Left ventricle myocardium inferior (tissue), 1 donor: ENCODE results near the gene ARAP2. TPM values are rescaled to one million over a fixed set of nuclear protein-coding genes. Genes with fewer than 3 reads are reported as not detected.

Experiments used
- DNase-seq: peaks from one replicate; pipeline ENCODE4 v3.0.0-alpha.2; 2020
- H3K27ac ChIP-seq: fragments of 200-600 bp; replicated peaks from 2 replicates; pipeline ENCODE4 v1.8.0; 2021
- H3K27me3 ChIP-seq: fragments of 200-600 bp; 2 replicates; pipeline ENCODE4 v1.8.0; 2021; ENCODE audit warnings: low read depth
- H3K36me3 ChIP-seq: fragments of 200-600 bp; 2 replicates; pipeline ENCODE4 v1.8.0; 2021
- H3K4me1 ChIP-seq: fragments of 200-600 bp; 2 replicates; pipeline ENCODE4 v1.8.0; 2021
- H3K4me3 ChIP-seq: fragments of 200-600 bp; 2 replicates; pipeline ENCODE4 v1.8.0; 2021; ENCODE audit warnings: mild to moderate bottlenecking, moderate library complexity
- H3K9me3 ChIP-seq: fragments of 200-600 bp; replicated peaks from 2 replicates; pipeline ENCODE4 v1.8.0; 2021
- intact Hi-C: fragments of 100-400 bp; cut with micrococcal nuclease; formaldehyde crosslinking; loops from one replicate; pipeline ENCODE4 v1.11.0; 2022
- total RNA-seq: library from RNA; stranded (reverse); fragmentation: NEBNext Ultra II Directional; extraction: Animal tissue kit (Norgen Biotek cat#: 25700); gene quantifications from one replicate; pipeline ENCODE4 v1.2.1, GENCODE V29; 2021
- TF ChIP-seq, protein P1 (sequence below): fragments of 200-600 bp; IDR thresholded peaks from 2 replicates; pipeline ENCODE4 v1.8.0; 2021; ENCODE audit warnings: antibody characterized with exemption, mild to moderate bottlenecking, borderline replicate concordance
- donor health status: DM: no; HTN: yes; CAD: no; lungs with severe emphysema.

Gene ARAP2
- total RNA-seq, 1 donor from 2014 or later: 2.9 TPM

DNA sequence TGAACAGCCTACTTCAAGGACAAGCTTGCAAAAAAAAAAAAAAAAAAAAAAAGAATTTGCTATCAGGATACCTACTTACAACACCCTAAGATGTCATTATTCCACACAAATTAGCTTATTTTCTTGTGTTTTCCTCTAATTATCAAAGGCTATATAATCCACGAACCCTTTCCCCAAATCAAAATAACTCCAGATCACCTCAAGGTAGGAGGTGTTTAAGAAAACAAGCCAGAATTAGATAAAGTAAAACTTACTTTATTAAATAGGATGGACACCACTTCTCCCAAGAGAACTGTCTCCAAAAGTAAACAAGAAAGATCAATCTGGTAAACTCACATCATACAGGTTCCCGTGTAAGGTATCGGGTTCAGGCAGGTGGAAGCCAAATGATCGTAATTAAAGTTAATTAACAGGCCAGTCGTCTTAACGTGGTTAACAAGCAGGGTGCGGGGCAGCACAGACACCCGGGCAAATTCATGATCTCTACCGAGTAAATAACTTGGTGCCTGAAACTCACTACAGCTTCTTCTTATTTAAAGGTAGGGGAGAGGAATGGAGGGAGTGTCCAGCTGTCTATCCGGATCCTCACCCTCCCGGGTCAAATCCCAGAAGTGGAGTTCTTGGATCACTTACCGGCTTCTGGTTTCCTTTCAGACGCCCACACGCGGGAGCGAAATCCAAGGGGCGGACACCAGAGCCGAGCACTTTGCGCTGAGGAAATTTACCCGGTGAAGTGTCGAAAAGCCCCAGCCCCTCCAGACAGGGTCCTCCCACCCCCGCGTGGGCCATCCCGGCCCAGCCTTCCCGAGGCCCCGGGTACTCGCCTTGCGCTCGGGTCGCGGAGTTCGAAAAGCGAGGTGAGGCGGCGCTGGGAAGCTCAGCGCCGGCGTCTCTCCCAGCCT lies 708 bp downstream of the ARAP2 start:
- H3K4me3 ChIP-seq: peak overlapping the region; percentile 75
- intact Hi-C loops: no loop called here
- TF ChIP-seq, protein P1, sequence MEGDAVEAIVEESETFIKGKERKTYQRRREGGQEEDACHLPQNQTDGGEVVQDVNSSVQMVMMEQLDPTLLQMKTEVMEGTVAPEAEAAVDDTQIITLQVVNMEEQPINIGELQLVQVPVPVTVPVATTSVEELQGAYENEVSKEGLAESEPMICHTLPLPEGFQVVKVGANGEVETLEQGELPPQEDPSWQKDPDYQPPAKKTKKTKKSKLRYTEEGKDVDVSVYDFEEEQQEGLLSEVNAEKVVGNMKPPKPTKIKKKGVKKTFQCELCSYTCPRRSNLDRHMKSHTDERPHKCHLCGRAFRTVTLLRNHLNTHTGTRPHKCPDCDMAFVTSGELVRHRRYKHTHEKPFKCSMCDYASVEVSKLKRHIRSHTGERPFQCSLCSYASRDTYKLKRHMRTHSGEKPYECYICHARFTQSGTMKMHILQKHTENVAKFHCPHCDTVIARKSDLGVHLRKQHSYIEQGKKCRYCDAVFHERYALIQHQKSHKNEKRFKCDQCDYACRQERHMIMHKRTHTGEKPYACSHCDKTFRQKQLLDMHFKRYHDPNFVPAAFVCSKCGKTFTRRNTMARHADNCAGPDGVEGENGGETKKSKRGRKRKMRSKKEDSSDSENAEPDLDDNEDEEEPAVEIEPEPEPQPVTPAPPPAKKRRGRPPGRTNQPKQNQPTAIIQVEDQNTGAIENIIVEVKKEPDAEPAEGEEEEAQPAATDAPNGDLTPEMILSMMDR: no peak
- peak; percentile 59 for DNase-seq
- H3K36me3 ChIP-seq: no peaks in the 10 kb centered on the region
- H3K4me1 ChIP-seq: peaks cover 14% of the 10 kb centered on the region
- H3K9me3 ChIP-seq: no peaks in the 10 kb centered on the region
- H3K27me3 ChIP-seq: peaks cover 36% of the 10 kb centered on the region
- H3K27ac ChIP-seq: peak overlapping the region; percentile 81

GRCh38 chr4:36242629-36243354 lies 1.5 kb downstream of the ARAP2 start:
- Histone ChIP-seq H3K36me3 (no peaks in the 10 kb centered on the region), H3K4me3 (peak overlapping the region; percentile 75), H3K27me3 (peaks cover 36% of the 10 kb centered on the region), H3K9me3 (peaks cover 2% of the 10 kb centered on the region), H3K4me1 (peaks cover 14% of the 10 kb centered on the region), H3K27ac (peak overlapping the region; percentile 4)
- intact Hi-C loops: no loop called here
- TF ChIP-seq, protein P1: no peak
- no peak for DNase-seq

DNA sequence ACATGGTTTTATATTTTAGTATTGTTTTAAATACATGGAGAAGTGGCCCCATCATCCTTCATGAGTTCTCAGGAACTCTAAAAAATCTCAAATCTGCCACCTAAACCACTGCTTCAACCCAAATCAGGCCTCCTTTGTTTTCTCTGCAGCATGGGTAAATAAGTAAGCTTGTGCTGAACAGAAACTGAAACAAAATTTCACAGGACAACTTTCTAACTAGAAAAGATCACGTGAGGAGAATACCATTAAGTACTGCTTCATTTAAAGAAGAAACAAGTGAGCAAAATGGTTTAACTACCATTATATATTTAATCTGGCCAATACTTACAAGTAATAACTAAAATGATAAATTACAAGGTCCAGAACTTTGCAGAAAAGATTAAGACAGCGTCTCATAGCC lies 2.5 kb downstream of the ARAP2 start:
- H3K27ac ChIP-seq: no peak overlapping the region
- H3K4me3 ChIP-seq: peak overlapping the region; percentile 75
- no peak for DNase-seq
- intact Hi-C loops: no loop called here
- peaks cover 14% of the 10 kb centered on the region for H3K4me1 ChIP-seq
- H3K9me3 ChIP-seq: peaks cover 10% of the 10 kb centered on the region
- peaks cover 36% of the 10 kb centered on the region for H3K27me3 ChIP-seq
- TF ChIP-seq, protein P1: no peak
- H3K36me3 ChIP-seq: no peaks in the 10 kb centered on the region

- Histone ChIP-seq H3K4me3 (no peak overlapping the region), H3K27ac (no peak overlapping the region), H3K27me3 (no peaks in the 10 kb centered on the region), H3K9me3 (peaks cover 27% of the 10 kb centered on the region), H3K36me3 (no peaks in the 10 kb centered on the region), H3K4me1 (peaks cover 7% of the 10 kb centered on the region)
- no peak for DNase-seq
- intact Hi-C loops: no loop called here
- TF ChIP-seq, protein P1: no peak
These were observed 6.7 kb downstream of the ARAP2 start for GRCh38 chr4:36237366-36238313.

GRCh38 chr4:36236159-36236558 lies 8.2 kb downstream of the ARAP2 start:
- Histone ChIP-seq H3K4me3 (no peak overlapping the region), H3K9me3 (peaks cover 33% of the 10 kb centered on the region), H3K27ac (no peak overlapping the region), H3K27me3 (no peaks in the 10 kb centered on the region), H3K4me1 (peaks cover 4% of the 10 kb centered on the region), H3K36me3 (no peaks in the 10 kb centered on the region)
- intact Hi-C loops: no loop called here
- TF ChIP-seq, protein P1: no peak
- no peak for DNase-seq
